ENCODE measurements around the gene COL4A1.

The COL4A1 gene

DNA sequence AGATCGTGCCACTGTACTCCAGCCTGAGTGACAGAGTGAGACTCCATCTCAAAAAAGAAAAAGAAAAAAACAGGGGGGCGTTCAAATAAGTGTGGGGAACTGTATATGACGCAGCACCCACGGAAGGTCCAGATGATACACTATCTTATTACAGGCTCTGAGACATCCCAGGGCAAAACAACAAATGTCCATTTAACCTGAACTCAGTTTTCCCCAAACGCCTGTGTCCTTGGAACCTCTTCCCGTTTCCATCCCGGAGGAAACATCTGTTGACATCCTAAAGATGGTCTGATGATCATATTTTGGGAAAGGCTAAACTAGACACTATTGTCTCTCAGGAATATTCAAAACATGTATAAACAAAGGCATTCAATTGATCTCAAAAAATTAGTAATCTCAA lies 72.4 kb downstream of the COL4A1 start:
- DNase-seq, result no peak

DNA sequence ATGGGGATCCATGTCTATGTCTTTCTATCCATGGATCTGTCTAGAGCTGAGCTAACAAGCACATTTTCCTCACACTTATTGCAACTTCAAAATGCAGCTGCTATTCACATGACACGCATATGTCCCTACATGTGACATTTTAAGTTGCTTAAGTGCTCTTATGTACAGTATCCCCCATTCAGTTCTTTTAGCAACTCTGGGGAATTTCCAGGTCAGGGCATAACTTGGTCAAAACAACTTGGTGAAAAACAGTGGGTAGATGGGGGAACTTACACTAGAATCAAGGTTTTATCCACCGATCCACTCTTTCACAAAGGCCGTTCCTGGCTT lies 73.0 kb downstream of the COL4A1 start:
- no peak for DNase-seq

DNA sequence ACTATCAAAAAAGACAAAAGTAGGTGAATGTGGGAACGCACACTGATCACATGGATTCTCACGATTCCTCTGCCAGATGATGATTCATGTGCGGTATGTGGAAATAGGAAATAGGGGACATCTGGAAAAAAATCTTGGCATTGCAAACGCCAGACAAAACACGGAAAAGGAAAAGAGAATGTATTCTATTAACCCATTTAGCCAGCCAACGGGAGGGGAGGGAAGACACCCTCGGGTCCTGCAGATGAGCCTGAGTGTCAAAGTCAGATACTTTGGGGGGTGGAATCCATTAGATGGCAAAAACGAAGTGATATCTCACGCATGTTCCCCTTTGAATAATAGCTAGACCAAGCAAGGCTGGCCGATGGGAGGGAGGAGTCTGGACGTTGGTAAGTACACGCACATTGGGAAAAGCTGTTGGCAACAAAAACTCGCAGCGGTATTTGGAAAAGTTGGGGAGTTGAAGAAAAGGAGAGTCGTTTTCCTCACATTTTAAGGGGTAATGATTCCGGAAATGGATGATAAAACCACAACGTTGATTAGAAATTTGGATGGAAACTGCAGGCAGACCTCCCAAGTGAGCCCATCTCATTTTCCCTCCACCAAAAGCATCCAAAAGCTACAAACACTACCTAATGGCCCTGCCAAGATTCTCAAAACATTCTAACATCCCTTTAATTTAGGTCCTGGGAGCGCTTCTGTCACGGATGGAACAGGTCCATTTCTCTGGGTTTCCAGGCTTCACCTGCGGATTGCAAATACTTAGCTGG lies 73.6 kb downstream of the COL4A1 start:
- no peak for DNase-seq

DNA sequence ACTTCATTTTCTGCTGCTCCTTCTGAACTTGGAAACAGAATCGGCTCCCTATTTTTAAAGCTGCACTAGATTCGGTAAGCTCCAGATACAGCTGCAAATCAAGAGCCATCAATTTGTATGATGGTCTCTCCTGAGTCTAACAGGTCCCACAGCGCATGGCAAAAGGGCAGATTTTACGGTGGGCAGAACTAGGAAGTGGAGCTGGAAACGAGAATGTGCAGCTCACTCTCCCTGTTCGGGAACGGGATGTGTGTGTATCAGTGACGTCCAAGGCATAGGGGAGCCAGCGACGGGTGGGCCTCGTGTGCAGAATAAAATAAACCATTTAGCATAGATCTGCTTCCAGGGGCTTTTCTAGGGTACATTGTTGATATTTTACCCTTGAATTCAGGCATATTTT lies 74.2 kb downstream of the COL4A1 start:
- DNase-seq, result no peak

DNA sequence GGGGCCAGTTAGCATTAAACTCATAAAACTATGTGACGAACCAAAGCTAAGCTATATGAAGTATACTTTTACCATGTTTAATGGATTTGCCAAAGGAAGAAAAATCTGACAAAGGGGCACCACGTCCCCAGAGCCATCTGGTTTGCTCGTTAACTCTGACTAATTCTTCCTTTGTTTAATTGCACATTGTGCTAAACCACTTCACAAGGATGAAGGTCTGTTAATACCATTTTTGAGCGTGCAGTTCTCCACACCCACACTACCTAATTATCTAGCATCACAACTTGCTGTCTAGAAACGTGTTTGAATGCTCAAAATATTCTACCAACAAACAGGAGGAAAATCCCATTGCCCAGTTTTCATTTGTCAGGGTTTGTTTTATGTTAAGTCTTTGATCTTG lies 74.8 kb downstream of the COL4A1 start:
- no peak for DNase-seq

DNA sequence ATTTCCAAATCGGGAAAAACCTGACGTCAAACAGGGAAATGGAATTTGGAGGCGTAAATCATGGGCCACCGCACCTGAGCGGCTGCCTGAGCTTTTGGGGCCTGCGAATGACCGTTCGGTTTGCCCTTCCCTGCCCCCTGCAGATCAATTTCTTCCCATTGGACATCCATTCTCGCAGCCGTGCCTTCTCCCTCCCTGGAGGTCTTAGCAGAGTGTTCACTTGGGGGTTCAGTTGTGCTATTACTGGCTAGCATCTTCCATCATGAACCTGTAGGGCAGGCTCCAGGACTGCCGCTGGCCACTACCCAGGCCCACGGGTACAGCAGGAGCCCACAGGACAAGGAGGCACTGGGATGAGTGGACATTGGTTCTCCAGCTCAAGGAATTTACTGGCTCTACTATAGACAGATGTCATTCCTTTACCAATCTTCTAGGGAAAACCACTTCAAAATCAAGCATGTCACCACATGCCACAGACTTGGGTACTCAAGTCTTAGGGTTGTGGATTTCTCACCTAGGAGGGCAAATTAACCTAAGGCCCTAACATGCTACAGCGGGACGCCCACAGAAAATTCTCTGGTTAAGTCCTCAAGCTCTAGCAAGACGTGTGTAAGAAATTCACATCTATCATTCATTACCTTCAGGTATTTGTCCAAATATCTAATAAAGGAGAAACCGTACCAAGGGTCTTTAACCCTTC lies 75.5 kb downstream of the COL4A1 start:
- DNase-seq, result no peak

DNA sequence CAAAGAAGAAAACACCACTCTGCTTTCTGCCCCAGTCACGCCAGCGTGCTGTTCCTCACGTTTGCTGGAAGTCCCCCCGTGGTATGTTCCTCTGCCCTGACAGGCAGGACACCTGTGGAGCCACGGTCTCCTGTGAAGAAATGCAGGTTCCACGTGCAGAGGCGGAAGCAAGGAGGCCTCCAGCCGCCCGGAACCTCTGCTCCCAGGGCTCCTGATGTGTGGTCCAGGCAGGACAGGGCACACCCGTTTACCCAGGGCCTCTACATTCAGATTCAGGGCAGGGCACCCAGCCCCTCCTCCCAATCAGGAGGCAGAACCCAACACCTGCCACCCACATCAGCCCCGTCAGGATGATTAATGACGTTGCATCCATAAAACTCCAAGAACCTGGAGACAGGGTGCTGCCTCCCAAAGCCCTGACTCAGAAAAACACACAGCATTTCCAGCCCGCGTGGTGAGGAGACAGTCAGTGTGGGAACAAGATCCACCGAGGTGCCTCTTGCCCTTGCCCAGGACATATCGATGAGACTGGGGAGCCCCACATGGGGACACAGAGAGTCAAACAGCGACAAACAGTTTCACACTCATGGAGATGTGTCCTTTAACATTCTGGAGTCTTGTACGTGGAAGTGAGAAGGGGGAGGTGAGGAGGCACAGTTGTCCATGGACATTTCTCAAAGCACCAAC lies 76.2 kb downstream of the COL4A1 start:
- no peak for DNase-seq

DNA sequence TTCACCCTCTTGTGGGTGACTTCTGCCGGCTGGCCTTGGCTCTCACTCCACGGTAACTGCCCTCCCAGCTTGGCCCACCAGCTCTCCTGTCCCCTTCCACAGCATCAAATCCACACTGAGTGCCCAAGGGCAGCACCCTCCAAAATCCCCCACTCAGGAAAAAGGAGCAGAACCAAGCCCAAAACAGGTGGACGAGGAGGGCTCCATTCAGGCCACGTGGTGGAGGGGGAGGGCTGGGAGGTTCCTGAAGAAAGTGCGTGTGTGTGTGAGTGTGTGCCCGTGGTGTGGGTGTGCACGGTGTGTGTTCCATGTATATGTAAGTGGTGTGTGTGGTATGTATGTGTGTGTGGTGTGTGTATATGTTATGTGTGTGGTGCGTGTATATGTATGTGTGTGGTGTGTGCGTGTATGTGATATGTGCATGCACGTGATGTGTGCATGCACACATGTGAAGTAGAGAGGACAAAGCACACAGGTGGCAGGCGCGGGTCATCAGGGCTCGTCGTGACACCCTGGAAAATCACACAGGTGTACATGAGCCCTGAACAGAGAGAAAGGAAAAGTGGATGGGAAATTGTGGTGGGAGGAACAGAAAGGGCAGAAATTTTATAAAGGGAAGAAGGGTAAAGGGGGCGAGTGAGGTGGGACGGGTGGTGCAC lies 76.9 kb downstream of the COL4A1 start:
- DNase-seq, result no peak

DNA sequence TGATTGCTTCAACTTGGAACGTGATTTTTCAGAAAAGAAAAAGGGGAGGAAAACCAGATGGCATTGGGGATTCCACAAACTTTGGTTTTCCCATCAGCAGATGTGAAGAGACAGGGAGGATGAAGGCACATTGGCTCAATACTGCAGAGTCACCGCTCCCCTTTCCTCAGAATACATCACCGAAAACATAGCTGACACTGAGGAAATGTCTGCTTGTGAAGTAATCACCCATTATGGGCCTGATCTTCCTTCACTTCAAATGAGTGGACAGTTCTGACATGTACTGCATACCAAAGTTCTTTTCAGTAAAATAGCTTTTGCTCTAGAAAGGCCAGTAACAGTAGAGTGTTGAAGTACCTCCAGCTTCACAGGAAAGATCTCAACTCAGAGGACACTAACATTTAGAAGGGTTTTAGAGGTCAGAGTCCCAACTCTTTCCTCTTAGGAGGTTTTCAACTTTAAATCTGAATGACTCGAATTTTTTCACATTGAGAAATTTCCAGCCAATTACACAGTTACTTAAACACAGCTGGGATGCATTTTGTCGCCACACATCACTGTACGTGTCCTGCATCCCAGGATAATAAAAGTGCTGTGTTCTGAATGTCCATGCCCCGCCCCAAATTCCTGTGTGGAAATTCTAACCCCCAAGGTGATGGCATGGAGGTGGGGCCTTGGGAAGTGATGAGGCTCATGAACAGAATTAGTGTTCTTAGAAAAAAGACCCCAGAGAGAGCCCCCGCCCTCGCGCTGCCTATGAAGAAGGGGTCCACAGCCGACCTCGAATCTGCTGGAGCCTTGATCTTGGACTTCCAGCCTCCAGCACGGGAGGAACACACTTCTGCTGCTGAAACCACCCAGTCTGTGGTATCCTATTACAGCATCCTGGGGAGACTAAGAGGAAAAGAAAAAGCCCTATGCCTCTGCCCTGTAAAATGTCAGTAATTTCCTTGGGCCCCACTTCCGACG lies 77.7 kb downstream of the COL4A1 start:
- DNase-seq, result no peak

DNA sequence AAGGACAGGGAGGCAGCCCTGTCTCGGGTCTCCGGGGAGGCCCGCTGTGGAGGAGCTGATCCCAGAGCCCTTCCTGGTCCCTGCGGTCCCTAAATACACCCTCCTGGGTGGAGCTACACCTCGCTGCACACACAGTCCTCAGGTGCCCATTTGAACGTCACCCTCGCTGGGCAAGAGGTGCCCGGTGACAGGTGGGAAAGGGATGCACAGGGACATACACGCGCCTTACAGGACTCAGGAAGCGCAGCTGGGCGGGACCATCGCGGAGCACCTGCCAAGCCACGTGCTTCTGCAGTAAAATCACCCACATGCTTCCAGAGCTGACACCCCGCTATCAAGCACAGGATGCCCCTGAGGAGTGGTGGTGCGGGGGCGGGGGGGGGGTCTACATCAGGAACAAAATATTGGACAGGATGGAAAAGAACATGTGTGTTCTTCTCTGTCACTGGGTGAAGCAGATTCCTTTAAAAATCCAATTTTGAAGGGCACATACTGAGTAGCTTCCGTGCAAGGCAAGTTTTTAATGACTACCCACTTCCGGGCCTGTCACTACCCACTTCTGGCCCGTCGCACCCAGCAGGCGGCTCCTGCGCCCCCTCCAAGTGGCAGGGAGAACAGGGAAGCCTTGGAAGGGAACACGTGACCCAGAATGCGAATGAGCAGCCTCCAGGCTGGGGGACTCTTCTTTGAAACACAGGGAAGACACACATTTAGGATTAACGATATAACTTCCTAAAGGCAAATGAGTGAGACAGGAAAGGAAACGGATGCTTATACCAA lies 78.9 kb downstream of the COL4A1 start:
- no peak for DNase-seq

DNA sequence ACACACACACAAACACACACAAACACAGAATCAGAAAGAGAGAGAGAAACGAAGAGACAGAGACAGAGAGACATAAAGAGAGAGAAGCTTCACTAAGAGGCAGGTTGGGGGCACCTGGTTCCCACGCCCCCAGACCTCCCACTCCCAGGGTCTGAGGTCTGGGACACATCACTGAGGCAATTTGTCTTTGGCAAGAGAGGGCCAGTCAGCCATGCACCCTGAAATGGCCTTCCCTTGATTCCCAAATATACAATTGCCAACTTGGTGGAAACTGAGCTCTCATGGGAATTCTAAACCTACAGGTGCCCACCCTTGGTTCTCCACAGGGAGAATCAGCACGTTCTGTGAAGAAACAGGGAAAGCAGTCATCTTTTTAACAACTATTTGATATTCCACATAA lies 79.5 kb downstream of the COL4A1 start:
- DNase-seq, result no peak

DNA sequence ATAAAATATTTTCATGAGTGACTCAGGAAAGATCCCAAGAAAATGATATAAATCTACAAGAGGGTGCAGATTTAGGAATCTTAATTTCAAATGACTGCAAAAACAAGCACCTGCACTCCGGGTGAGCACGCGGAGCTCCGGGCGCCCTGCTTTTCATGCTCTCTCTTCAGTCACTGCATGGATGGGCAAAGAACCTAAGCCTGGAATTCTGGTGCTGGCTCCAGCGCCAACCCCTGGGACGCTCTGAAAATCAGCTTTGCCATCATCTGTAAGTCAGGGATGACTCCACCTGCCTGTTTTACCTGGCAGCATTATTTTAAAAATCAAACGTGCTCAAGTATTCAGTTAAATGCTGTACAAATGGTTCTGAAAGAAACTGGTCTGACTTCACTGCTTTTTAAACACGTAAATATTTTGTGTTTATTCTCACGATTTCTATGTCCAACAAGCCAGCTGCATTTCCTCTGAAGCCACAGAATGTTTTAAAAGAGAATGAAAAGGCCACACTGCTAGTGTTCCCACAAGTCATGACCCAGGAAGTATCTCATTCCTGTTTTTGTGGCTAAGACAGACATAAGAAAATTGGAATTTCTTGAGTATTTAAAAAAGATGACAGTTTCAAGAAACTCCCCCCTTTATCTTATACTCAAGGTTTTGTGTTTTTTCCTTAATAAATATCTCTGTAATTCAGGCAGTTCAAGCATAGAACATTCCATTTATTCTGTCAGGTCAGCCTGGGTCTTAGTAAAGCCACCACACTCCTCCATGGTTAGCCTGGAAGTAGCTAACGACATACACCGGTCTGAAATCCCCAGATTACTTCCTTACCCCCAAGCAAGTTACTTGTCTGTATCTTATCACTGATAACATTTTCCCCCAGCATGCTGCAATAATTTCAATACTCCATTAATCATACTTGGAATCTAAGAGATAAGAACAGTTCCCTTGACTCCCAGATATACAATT lies 81.1 kb downstream of the COL4A1 start:
- DNase-seq, result no peak

DNA sequence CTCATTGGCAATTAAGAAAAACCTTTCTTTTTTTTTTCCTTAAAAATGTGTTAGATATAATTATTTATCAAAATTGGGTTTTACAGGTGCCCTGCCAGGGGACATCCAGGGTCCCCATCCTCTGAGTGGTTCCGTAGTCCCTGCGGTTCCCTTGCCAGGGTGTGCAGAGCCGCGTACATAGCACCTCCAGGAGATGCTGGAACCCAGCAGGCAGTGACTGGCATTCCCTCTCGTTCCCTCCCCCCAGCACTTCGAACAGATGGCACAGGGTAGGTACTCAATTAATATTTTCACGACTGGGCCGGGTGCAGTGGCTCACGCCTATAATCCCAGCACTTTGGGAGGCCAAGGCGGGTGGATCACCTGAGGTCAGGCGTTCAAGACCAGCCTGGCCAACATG lies 82.0 kb downstream of the COL4A1 start:
- no peak for DNase-seq

DNA sequence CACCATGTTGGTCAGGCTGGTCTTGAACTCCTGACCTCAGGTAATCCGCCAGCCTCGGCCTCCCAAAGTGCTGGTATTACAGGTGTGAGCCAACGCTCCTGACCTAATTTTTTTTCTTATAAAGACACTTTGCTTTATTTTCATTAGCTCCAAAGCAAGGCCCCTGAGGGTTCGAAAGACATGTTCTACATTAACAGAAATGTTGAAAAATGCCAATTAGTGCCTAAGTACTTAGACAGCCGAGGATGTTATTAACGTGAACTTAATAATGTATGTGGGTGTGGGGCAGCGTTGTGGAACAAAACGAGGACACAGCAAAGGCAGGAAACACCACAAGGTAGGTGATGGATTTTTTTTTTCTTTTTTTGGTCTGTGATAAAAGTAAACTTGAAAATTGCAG lies 82.4 kb downstream of the COL4A1 start:
- no peak for DNase-seq

DNA sequence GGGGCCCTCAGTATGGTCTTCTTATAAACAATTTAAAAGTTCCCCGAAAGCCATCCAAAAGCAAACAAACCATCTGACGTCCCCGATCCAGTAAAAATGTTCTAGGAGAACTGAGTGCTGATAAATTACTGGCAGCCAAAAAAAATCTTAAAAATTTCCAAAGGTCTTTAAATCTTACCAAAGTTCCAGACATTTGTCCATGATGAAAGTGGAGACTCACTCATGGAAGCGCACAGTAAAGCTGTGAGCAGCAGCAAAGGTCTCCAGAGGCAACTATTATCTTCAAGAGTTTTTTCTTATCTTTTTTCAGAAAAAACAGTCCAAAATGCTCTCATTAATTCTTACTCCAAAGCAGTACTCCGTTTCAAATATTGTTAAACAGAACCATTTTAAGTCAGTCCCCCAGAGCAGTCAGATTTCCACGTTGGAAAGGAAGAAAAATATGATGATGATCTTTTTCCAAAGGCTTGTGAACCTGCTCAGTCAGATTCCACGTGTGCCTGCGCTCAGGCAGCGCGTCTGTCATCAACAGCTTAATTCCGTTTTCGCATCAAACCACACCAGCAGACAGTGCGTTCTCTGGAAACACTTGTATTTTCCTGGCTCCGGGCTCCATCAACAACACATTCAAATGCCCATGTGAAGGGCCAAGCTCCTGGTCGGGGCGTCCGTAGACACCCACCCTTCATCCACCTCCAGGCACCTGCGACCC lies 85.4 kb downstream of the COL4A1 start:
- DNase-seq, result no peak

DNA sequence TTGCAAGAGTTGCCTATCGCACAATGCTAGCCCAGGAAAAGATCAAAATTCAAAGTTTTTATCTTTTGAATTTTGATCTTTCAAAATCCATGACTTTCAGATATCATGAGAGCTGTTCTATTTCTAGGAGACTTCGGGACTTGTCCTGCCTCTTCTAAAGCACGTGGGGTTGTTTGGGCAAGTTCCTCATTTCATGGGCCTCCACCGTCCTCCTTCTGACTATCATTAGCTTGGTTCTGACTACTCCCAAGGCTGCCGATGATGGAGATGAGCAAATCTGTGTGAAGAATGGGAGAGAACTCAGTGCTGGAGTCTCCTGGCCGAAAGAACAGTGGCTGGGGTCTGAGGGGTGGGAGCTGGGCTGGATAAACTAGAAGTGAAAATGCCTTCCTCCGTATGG lies 86.5 kb downstream of the COL4A1 start:
- no peak for DNase-seq

DNA sequence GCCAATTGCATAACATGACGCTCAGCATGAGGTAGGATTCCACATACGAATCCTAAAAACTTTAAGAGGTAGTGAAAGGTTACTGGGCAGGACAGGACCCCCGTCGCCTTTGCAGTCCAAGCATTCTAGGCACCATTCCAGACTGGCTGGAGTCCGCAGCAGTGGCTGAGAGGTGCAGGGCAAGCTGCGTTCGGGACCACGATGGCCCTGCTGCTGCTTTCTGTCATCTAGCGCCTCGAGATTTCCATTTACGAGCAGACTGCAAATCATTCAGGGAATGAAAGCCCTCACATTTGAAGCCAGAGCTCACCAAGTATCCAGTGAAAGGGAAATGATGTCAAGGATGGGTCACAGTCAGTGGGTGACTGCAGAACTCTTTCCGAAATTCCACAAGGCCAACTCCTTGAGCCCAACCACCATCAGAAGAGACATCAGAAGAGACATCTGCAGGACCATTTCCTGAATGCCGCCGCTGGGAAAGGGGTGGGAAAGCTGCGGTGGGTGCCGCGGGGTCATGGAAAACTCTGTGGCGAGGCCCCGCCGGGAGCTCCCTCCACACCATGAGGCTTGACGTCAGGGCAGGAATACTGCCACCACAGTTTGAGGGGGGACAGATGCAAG lies 88.3 kb downstream of the COL4A1 start:
- DNase-seq, result no peak

DNA sequence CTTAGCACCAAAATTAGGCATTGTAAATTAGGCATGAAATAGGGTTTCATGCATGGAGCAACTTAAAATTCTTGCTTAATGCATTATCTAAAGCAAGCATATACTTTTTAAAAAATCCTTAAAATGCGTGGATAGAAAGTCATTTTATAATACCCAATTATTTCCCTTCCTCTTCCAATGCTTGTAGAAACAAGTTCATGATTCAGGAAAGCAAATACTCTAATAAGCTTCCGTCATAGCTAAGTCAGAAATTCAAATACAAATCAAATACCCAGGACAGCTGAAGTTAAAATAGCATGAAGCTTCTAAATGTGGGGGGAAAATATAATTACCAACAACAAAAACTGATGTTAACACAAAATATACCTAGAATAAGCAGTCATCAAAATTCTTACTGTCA lies 89.1 kb downstream of the COL4A1 start:
- no peak for DNase-seq

DNA sequence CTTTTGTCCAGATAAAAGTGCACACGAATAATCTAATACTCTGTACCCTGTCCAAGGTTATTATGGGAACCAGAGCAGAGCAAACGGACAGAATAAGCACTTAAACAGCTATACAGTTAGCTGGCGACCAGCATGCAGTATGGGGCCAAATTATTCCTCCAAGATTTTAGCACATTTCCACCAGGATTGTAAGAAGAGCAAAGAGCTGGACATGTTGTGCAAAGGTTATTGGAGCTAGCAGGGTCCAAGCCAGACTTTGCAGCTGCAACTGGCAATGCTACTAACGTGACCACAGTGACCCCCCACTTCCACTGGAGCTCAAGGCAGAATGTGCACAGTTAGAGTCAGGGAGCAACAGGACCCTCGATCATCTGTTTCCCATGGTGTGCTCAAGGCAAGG lies 89.9 kb downstream of the COL4A1 start:
- no peak for DNase-seq
